ENCODE results near the gene DTNB.

DNA sequence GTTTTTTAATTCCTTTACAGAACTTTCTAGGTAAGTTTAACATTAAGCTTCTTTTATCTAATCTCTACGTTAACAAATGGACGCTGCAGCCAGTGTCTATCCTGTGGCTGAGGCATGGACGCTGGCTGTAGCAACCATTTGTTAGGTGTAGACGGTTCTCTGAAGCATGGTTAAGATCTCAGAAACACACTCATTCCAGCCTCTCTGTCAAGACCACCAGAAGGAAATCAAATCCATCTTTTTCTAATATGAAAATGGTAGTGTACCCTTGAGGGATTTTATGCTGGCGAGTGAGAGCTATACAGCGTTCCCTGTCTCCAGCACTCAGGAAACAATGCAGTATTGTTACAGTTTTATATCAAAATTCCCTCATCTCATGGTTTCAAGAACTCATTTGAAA, 78.0 kb downstream of the DTNB start:
- TF ChIP-seq, protein P1, sequence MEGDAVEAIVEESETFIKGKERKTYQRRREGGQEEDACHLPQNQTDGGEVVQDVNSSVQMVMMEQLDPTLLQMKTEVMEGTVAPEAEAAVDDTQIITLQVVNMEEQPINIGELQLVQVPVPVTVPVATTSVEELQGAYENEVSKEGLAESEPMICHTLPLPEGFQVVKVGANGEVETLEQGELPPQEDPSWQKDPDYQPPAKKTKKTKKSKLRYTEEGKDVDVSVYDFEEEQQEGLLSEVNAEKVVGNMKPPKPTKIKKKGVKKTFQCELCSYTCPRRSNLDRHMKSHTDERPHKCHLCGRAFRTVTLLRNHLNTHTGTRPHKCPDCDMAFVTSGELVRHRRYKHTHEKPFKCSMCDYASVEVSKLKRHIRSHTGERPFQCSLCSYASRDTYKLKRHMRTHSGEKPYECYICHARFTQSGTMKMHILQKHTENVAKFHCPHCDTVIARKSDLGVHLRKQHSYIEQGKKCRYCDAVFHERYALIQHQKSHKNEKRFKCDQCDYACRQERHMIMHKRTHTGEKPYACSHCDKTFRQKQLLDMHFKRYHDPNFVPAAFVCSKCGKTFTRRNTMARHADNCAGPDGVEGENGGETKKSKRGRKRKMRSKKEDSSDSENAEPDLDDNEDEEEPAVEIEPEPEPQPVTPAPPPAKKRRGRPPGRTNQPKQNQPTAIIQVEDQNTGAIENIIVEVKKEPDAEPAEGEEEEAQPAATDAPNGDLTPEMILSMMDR (IDR thresholded peaks at IDR 0.05; ENCODE audit: insufficient read depth, low read length, poor library complexity, severe bottlenecking), result no peak
- TF ChIP-seq EZH2phosphoT487 (conservative IDR thresholded peaks at IDR 0.05; ENCODE audit: low read length), result no peak
